ENCODE data around the gene PTPMT1.
"Not testable (repeated sequence)": the region's sequence is repeated elsewhere in the genome, so short reads cannot be mapped to it uniquely, and the experiment has no call there.

The PTPMT1 gene

GRCh38 chr11:47550288-47551047, 14.9 kb upstream of the PTPMT1 start:
- no peak for DNase-seq

DNA sequence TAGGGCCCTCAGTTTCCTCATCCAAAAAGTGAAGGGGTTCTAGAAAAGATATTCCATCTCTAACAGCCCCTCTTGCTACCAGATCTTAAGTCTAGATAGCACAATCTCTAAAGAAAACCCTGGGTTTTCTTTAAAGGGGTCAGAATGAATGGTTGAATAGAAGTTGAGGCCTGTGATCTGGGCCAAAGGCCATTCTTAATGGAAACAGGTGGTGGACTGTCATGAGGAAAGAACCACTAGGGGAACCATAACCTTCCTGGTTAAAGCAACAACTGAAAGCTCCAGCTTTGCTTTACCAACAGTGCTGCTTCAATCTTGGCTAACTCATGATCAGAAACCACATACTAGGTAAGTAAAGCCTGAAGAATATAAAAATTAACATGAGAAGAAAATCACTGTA, 14.3 kb upstream of the PTPMT1 start:
- DNase-seq = no peak

- peak; percentile 38 for DNase-seq
Measured at GRCh38 chr11:47552056-47552565, 13.3 kb upstream of the PTPMT1 start.

- DNase-seq = peak; percentile 95
Measured at GRCh38 chr11:47552566-47553405, 12.6 kb upstream of the PTPMT1 start, which contains the start of gene CELF1. CELF1 (minus strand) TSS chr11:47553132; CDS start chr11:47499523, 53,609 bp downstream.

DNA sequence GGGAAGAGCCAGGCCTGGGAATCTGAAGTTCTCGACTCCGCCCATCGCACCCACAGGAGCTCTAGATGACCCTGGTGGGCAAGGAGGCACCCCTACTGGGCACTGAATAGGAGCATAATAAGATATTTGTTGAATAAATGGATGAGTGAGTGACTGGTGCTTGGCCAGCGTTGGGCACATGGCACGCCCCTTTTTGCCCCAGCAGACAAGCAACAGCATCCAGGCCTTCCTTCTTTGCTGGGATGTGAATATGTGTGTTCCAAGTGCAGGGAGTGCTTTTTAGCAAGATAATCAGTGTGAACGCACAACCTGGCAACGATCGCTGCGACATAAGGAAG, 12.0 kb upstream of the PTPMT1 start:
- no peak for DNase-seq

- DNase-seq = not testable (repeated sequence)
Measured at GRCh38 chr11:47557004-47557403, 8.4 kb upstream of the PTPMT1 start.

DNA sequence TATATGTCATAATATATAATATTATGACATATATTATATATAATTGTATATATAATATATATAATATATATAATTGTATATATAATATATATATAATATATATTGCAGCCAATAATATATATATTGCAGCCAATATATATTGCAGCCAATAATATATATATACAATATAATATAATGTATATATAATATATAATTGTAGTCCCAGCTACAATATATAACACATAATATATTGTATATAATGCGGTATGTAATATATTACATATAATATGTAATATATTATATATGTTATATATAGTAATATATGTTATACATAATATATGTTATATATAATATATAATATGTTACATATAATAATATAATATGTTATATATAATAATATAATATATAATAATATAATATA, 6.7 kb upstream of the PTPMT1 start:
- DNase-seq = no peak

- no peak for DNase-seq
Measured at GRCh38 chr11:47560426-47560825, 5.0 kb upstream of the PTPMT1 start.

- DNase-seq = not testable (repeated sequence)
Measured at GRCh38 chr11:47562393-47562792, 3.0 kb upstream of the PTPMT1 start.

DNA sequence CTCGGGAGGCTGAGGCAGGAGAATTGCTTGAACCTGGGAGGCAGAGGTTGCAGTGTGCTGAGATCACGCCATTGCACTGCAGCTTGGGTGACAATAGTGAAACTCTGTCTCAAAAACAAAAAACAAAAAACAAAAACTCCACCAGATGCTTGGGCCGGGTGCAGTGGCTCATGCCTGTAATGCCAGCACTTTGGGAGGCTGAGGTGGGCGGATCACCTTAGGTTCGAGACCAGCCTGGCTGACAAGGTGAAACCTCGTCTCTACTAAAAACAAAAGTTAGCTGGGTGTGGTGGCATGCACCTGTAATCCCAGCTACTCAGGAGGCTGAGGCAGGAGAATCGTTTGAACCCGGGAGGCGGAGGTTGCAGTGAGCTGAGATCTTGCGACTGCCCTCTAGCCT, 1.0 kb upstream of the PTPMT1 start:
- DNase-seq = not testable (repeated sequence)

- DNase-seq = no peak
Measured at GRCh38 chr11:47564933-47565339, 463 bp upstream of the PTPMT1 start.

DNA sequence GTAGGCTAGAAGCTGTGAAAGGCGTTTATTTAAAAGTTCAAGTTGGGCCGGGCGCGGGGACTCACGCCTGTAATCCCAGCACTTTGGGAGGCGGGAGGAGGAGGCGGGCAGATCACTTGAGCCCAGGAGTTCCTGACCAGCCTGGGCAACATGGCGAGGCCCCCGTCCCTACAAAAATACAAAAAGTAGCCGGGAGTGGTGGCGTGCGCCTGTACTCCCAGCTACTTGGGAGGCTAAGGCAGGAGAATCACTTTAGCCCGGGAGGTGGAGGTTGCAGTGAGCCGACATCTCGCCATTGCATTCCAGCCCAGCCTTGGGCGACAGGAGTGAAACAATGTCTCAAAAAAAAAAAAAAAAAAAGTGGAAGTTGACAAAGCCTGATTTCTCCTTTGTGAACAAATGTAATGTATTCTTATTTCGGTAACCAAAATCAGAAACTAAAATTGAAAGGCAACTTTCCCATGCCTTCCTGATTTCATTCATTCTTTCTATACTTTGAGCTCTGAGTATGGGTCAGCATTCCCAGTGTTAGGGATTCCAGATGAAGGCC, 825 bp downstream of the PTPMT1 start:
- DNase-seq = no peak

DNA sequence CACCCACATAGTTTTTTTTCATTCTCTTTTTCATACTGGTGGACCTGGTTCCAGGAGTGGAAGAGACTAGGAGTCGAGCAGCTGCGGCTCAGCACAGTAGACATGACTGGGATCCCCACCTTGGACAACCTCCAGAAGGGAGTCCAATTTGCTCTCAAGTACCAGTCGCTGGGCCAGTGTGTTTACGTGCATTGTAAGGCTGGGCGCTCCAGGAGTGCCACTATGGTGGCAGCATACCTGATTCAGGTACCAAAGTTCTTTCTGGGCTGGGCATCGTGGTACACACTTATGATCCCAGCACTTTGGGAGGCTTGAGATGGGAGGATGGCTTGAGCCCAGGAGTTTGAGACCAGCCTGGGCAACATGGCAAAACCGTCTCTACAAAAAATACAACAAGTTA, 4.2 kb downstream of the PTPMT1 start:
- no peak for DNase-seq

GRCh38 chr11:47570651-47571356, 5.4 kb downstream of the PTPMT1 start:
- no peak for DNase-seq

DNA sequence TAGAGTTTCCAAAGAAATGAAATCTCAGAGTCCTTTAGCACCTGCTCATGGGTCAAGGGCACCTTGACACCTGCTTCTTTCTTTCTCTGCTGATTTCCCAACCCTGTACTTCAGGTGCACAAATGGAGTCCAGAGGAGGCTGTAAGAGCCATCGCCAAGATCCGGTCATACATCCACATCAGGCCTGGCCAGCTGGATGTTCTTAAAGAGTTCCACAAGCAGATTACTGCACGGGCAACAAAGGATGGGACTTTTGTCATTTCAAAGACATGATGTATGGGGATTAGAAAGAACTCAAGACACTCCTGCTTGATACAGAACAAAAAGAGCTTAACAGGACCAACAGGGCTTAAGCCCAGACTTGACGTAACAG, 5.9 kb downstream of the PTPMT1 start:
- no peak for DNase-seq

DNA sequence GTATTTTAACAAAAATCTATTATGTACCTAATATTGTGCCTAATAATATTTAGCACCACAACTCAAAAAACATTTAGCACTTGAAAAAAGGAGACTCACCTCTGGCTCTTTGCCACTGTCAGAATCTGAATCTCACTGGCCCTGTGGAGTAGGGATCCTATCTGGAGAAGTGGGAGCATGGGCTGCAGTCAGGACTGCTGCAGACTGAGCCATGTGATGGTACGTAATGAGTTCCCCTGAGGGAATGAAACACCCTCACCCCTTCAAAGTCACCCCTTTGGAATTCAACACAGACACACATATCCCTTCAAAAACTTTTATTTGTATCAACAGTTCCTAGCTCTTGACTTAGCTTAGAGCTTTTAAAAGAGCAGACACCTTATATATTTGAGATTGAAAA, 6.5 kb downstream of the PTPMT1 start:
- no peak for DNase-seq

GRCh38 chr11:47572715-47573255, 7.4 kb downstream of the PTPMT1 start:
- DNase-seq = no peak

GRCh38 chr11:47573321-47573720, 7.9 kb downstream of the PTPMT1 start:
- DNase-seq = no peak

GRCh38 chr11:47577460-47578041, 12.2 kb downstream of the PTPMT1 start:
- no peak for DNase-seq

DNA sequence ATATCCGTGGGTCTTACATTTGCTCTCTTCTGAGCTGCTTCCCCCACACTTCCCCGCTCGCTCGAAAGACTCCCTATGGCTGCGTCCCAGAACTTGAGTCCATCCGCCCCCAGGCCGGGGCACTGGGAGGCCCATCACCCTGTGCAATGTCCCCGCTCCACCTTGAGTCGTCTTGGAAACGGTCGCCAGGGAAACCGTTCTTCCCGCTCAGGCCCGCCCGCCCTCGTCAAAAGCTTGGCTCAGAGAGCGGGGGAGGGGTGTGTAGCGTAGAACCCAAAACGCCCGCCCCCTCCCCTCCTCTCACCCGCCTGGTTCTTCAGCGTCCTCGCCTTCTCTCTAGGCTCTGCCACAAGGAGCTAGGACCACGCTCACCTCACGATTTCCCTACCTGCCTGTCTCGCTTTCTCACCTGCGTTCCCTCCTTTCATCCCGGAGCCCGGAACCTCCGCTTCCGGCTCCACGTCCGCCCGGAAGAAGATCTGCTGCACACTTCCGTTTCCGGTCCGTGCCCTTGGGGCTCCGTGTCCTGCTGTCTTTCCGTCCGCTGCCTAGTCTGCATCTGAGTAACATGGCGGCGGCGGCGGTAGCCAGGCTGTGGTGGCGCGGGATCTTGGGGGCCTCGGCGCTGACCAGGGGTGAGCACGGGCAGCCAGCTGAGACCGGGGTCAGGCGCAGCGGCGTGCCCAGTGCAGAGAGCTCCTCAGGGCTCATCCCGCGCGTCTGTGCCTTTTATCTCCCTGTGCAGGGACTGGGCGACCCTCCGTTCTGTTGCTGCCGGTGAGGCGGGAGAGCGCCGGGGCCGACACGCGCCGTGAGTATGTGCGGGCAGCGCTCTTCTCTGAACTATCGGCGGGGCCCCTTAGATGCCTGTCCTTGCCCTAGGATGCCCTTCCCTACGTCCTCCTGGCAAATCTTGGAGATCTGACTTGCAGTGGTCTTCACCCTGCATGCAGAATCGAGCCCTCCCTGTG, 13.4 kb downstream of the PTPMT1 start, which contains the start of the genes KBTBD4 and NDUFS3:
Gene KBTBD4 (minus strand): TSS at position 447 of the 971 bp plus-strand sequence. CDS start 19 bp downstream, at position 428.
Gene NDUFS3 (plus strand): TSS at position 551 of the 971 bp plus-strand sequence. CDS start 18 bp downstream, at position 569.
- peak; percentile 94 for DNase-seq

DNA sequence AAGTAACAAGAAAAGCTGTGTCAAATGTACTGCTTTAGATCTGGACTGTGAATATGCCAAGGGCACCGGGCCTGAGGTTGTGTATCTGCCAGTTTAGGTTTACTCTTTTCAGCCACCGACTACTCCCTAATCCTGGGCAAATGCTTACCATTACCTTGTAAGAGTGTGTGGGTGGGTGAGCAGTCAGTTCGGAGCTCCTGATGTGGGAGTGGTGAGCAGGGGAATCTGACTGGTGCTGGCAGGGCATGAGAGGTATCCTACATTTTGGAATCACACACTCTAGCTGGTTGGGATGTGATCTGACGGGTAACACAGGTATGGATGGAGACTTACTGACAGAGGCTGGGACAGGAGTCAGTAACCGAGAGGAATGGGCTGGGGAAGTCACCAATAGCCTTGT, 18.4 kb downstream of the PTPMT1 start:
- no peak for DNase-seq

Data from femur (tissue), 1 donor.